ENCODE results near the gene SCARF2. TPM values are rescaled to one million over a fixed set of nuclear protein-coding genes. Genes with fewer than 3 reads are reported as not detected.

SCARF2 gene
- total RNA-seq, 1 donor from 2014 or later, result 88.8 TPM

- no peaks in the 10 kb centered on the region for H3K27me3 Mint-ChIP-seq (ENCODE audit: low read depth)
- H3K4me3 Mint-ChIP-seq (ENCODE audit: unreplicated experiment), result peak overlapping the region; percentile 84
- H3K4me1 Mint-ChIP-seq (ENCODE audit: low read depth), result peaks cover 39% of the 10 kb centered on the region
- H3K27ac Mint-ChIP-seq (ENCODE audit: unreplicated experiment), result peak overlapping the region; percentile 37
- no peak for DNase-seq (ENCODE audit: low spot score)
- H3K36me3 Mint-ChIP-seq (ENCODE audit: low read depth), result peaks cover 8% of the 10 kb centered on the region
- TF ChIP-seq CTCF (IDR thresholded peaks at IDR 0.05), result peak; percentile 46
- no peaks in the 10 kb centered on the region for H3K9me3 Mint-ChIP-seq (ENCODE audit: low read depth)
Measured at GRCh38 chr22:20439556-20439927, 1.9 kb upstream of the SCARF2 start.

- peak; percentile 66 for TF ChIP-seq CTCF (IDR thresholded peaks at IDR 0.05)
- Mint-ChIP-seq H3K27me3 (ENCODE audit: low read depth) (no peaks in the 10 kb centered on the region), H3K36me3 (ENCODE audit: low read depth) (peaks cover 4% of the 10 kb centered on the region), H3K4me1 (ENCODE audit: low read depth) (peaks cover 44% of the 10 kb centered on the region), H3K27ac (ENCODE audit: unreplicated experiment) (peak overlapping the region; percentile 92), H3K9me3 (ENCODE audit: low read depth) (no peaks in the 10 kb centered on the region), H3K4me3 (ENCODE audit: unreplicated experiment) (peak overlapping the region; percentile 84)
- DNase-seq (ENCODE audit: low spot score), result peak; percentile 89
Measured at GRCh38 chr22:20438678-20439492, 1.3 kb upstream of the SCARF2 start.

- no peak for DNase-seq (ENCODE audit: low spot score)
- Mint-ChIP-seq H3K9me3 (ENCODE audit: low read depth) (no peaks in the 10 kb centered on the region), H3K36me3 (ENCODE audit: low read depth) (peaks cover 4% of the 10 kb centered on the region), H3K27me3 (ENCODE audit: low read depth) (no peaks in the 10 kb centered on the region), H3K4me3 (ENCODE audit: unreplicated experiment) (peak overlapping the region; percentile 84), H3K4me1 (ENCODE audit: low read depth) (peaks cover 44% of the 10 kb centered on the region), H3K27ac (ENCODE audit: unreplicated experiment) (peak overlapping the region; percentile 92)
- TF ChIP-seq CTCF (IDR thresholded peaks at IDR 0.05), result no peak
Measured at GRCh38 chr22:20438427-20438677, 727 bp upstream of the SCARF2 start.

- no peak for TF ChIP-seq CTCF (IDR thresholded peaks at IDR 0.05)
- Mint-ChIP-seq H3K27ac (ENCODE audit: unreplicated experiment) (peak overlapping the region; percentile 97), H3K27me3 (ENCODE audit: low read depth) (no peaks in the 10 kb centered on the region), H3K36me3 (ENCODE audit: low read depth) (peaks cover 2% of the 10 kb centered on the region), H3K4me1 (ENCODE audit: low read depth) (peaks cover 47% of the 10 kb centered on the region), H3K4me3 (ENCODE audit: unreplicated experiment) (peak overlapping the region; percentile 99), H3K9me3 (ENCODE audit: low read depth) (no peaks in the 10 kb centered on the region)
- peak; percentile 93 for DNase-seq (ENCODE audit: low spot score)
Measured at GRCh38 chr22:20436768-20437612, 635 bp downstream of the SCARF2 start.

GRCh38 chr22:20436307-20436767, 1.3 kb downstream of the SCARF2 start:
- no peaks in the 10 kb centered on the region for H3K9me3 Mint-ChIP-seq (ENCODE audit: low read depth)
- DNase-seq (ENCODE audit: low spot score), result peak; percentile 91
- H3K27me3 Mint-ChIP-seq (ENCODE audit: low read depth), result no peaks in the 10 kb centered on the region
- H3K4me1 Mint-ChIP-seq (ENCODE audit: low read depth), result peaks cover 49% of the 10 kb centered on the region
- TF ChIP-seq CTCF (IDR thresholded peaks at IDR 0.05), result no peak
- peak overlapping the region; percentile 75 for H3K27ac Mint-ChIP-seq (ENCODE audit: unreplicated experiment)
- H3K4me3 Mint-ChIP-seq (ENCODE audit: unreplicated experiment), result peak overlapping the region; percentile 99
- H3K36me3 Mint-ChIP-seq (ENCODE audit: low read depth), result peaks cover 2% of the 10 kb centered on the region

Data from chondrocyte (in vitro differentiated cells).